HG03520 (cell line): Measurements from ENCODE around the gene TDRD5.

Experiments
- ATAC-seq: cut with Tn5 transposase; IDR thresholded peaks from one replicate; pipeline ENCODE4 v1.9.1; 2021; ENCODE audit warnings: mild to moderate bottlenecking, moderate library complexity; ENCODE audit not compliant: unreplicated experiment

TDRD5 gene

GRCh38 chr1:179731643-179732042 is 140.0 kb downstream of the TDRD5 start:
- no peak for ATAC-seq
